Body of pancreas (tissue), 4 donors: ENCODE data around the gene TMEM144. TPM values are rescaled to one million over a fixed set of nuclear protein-coding genes. Genes with fewer than 3 reads are reported as not detected.

Source experiments
- ATAC-seq: fragments of 150-250 bp; one replicate; pipeline ENCODE4 v1.9.1; 2016
- DNase-seq, 4 donors: peaks; one replicate each; pipeline ENCODE4 v3.0.0-alpha.2; 2019
- H3K27ac ChIP-seq, 4 donors: fragments of 200-600 bp; sonication (generic); 1 replicate in 3 of 4; 2 replicates in 1 of 4; pipeline versions ENCODE4 v1.5.1 to v1.6.1; 2016 to 2019; ENCODE audit warnings: mild to moderate bottlenecking in 1 of 4, mixed read lengths in 1 of 4, moderate library complexity in 1 of 4
- H3K27me3 ChIP-seq, 2 donors: fragments of 200-600 bp; sonication (generic); one replicate each; pipeline ENCODE4 v1.6.0; 2016; ENCODE audit warnings: mild to moderate bottlenecking in 1 of 2
- H3K36me3 ChIP-seq, 2 donors: fragments of 200-600 bp; sonication (generic); replicated peaks in 1 of 2; 2 replicates each; pipeline ENCODE4 v1.5.1; 2016; ENCODE audit warnings: low read depth in 2 of 2; ENCODE audit not compliant: insufficient read depth in 1 of 2
- H3K4me1 ChIP-seq: fragments of 200-600 bp; sonication (generic); one replicate; pipeline ENCODE4 v1.6.0; 2016
- H3K4me3 ChIP-seq, 2 donors: fragments of 200-600 bp; sonication (generic); 1 replicate in 1 of 2; 2 replicates in 1 of 2; pipeline ENCODE4 v1.5.1; 2016 to 2019
- H3K9me3 ChIP-seq, 3 donors: fragments of 200-600 bp; sonication (generic); 1 replicate in 2 of 3; 2 replicates in 1 of 3; pipeline ENCODE4 v1.5.1; 2016
- POLR2A ChIP-seq, 3 donors: fragments of 450-650 bp; IDR thresholded peaks; one replicate each; pipeline ENCODE4 v1.6.1; 2016; ENCODE audit warnings: antibody characterized with exemption in 3 of 3, mild to moderate bottlenecking in 2 of 3
- WGBS, 2 donors: methylation state at CpG; one replicate each; pipeline ENCODE4 v1.1.5; 2017; 5-methylcytosine and 5-hydroxymethylcytosine counted together
- intact Hi-C: fragments of 100-400 bp; cut with DNase I; formaldehyde crosslinking; loops from one replicate; pipeline ENCODE4 v1.15.1; 2023
- total RNA-seq, 2 donors: library from RNA; depleted of rRNA; stranded (reverse); fragments of >200 nt; gene quantifications; one replicate each; pipeline ENCODE4 v1.1.0, GENCODE V29; 2016
- TF ChIP-seq, protein P1 (sequence below), 7 experiments: fragments of 450-650 bp in 4 of 7; fragments of 200-600 bp in 3 of 7; sonication (generic) in 3 of 7; IDR thresholded peaks; one replicate each; pipeline ENCODE4 v1.5.1; 2016 to 2019; ENCODE audit warnings: antibody characterized with exemption in 7 of 7

Gene TMEM144
- 10 to 100 TPM; 10.5 to 13.0 TPM for total RNA-seq

DNA sequence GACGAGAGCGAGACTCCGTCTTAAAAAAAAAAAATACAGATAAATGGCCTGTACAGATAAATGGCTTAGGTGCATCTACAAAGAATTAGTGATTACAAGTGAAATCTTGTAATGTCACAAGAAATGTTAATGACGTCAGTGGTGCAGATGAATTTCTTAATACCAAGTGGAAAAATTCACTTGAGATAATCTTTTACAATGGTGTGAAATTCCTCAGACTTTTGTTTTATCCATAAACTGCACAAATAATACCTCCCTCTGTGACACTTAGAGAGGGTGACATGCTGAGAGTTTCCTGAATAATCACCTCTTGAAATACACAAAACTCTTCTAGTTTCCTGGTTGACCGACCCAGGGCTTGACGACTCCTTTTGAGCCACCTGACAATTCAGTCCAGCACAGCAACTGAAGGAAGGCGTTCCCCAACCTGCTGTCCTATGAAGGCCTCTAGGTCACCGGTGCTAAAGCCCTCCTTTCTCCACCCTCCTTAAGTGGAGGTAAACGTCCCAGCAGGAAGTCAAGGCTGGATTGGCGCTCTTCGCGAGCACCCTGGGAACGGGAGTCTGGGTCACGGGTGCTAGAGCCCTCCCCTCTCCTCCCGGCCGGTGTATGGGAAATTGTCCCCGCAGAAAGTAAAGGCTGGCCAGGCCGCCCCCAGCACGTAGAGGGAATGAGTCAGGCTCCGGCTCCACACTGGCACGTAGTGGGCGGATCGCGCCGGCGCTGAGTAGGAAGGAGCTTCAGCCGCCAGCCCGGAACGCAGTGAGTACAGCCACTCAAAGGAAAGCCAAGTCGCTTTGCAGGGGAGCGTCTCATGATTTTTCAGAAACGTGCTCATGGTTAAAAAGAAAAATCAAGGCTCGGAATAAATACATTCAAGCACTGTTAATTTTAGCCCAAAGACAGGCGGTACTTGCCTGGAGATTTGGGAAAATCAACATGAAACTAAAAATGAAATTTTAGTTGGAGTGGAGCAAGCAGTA, at the start of gene TMEM144:
Gene TMEM144, plus strand, starts transcription at position 662 of the 983 bp plus-strand sequence. CDS start 2,182 bp downstream, outside the sequence.
- H3K36me3 ChIP-seq = no peaks in the 10 kb centered on the region
- DNase-seq (peak; percentile 94 to 96 (median 95)), ATAC-seq (peak; percentile 98)
- no peaks in the 10 kb centered on the region for H3K27me3 ChIP-seq
- peak; percentile 68 to 94 (median 94) for TF ChIP-seq POLR2A (IDR thresholded peaks at IDR 0.05)
- TF ChIP-seq, protein P1, sequence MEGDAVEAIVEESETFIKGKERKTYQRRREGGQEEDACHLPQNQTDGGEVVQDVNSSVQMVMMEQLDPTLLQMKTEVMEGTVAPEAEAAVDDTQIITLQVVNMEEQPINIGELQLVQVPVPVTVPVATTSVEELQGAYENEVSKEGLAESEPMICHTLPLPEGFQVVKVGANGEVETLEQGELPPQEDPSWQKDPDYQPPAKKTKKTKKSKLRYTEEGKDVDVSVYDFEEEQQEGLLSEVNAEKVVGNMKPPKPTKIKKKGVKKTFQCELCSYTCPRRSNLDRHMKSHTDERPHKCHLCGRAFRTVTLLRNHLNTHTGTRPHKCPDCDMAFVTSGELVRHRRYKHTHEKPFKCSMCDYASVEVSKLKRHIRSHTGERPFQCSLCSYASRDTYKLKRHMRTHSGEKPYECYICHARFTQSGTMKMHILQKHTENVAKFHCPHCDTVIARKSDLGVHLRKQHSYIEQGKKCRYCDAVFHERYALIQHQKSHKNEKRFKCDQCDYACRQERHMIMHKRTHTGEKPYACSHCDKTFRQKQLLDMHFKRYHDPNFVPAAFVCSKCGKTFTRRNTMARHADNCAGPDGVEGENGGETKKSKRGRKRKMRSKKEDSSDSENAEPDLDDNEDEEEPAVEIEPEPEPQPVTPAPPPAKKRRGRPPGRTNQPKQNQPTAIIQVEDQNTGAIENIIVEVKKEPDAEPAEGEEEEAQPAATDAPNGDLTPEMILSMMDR (IDR thresholded peaks at IDR 0.05) = peak in 5 of 7 experiments; percentile 5 to 35 (median 27)
- intact Hi-C loops = no loop called here
- no peaks in the 10 kb centered on the region for H3K9me3 ChIP-seq
- no peak within 1 kb of the TSS for H3K4me3 ChIP-seq
- 6 to 10% methylated on average over 32 to 34 of the region's 34 CpGs for WGBS, 2 donors
- H3K27ac ChIP-seq = peak within 1 kb of the TSS; percentile 87 to 97 (median 89)
- peaks cover 15% of the 10 kb centered on the region for H3K4me1 ChIP-seq

DNA sequence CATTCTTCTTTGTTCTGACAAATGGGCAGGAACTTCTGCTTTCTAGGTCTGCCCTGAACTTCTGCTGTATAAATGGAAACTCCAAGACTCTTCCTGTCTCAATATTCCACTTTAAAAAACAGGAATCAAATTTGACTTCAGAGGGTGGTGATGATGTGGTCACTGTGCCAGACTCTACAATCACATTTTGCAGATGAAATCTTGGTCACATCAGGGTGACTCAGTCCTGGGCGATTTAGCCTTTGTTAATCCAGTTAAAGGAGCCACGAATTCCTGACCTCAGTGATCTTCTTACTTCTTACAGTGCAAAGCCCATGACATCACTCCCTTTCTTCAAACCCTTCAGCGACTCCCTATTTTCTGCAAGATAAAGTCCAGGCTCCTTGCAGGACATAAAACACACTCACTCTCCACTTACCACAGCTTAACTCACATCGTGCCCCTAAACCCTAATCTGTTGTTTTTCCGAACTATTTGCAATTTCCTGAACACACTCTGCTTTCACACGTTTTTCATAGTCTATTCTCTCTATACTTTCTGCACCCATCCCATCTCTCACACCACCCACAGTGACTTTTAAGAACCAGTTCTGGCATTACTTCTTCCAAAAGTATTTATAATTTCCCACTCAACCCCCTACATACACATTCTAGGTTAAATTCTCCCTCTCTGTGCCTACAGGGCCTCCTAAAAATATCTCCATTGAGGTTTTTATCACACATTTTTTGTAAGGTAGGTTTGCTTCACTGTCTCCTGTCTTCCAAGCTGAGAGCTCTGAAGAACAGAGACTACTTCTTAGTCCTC, 48.5 kb upstream of the TMEM144 start:
- Histone ChIP-seq H3K4me3 (no peak overlapping the region), H3K27me3 (no peaks in the 10 kb centered on the region), H3K4me1 (peaks cover 6% of the 10 kb centered on the region), H3K9me3 (no peaks in the 10 kb centered on the region), H3K27ac (peak overlapping the region in 2 of 4 donors; percentile 10 to 12), H3K36me3 (no peaks in the 10 kb centered on the region)
- WGBS, 2 donors = 51 to 59% methylated on average over 6 of the region's 6 CpGs
- intact Hi-C loops = no loop called here
- TF ChIP-seq, protein P1 (IDR thresholded peaks at IDR 0.05) = no peak
- TF ChIP-seq POLR2A (IDR thresholded peaks at IDR 0.05) = no peak
- DNase-seq (peak in 1 of 4 donors; percentile 58), ATAC-seq (peak; percentile 67)

DNA sequence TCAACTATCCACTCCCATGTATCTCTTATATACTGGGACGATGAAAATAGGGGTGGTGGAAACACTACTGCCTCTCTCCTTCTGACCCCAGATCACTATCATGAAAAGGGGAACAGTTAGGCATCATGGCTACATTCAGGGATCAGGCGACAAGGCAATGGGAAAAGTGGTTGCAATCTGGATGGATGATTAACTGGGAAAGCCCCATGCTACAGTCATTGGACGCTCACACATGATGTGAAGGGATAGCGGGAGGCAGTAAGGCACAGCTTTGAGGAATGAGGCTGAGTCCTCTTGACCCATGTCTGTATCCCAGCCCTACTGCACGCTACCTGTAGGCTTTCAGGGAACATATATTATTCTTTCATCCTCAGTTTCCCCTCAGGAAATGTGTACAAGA, 47.7 kb upstream of the TMEM144 start:
- H3K4me1 ChIP-seq = peaks cover 6% of the 10 kb centered on the region
- no peak overlapping the region for H3K27ac ChIP-seq

DNA sequence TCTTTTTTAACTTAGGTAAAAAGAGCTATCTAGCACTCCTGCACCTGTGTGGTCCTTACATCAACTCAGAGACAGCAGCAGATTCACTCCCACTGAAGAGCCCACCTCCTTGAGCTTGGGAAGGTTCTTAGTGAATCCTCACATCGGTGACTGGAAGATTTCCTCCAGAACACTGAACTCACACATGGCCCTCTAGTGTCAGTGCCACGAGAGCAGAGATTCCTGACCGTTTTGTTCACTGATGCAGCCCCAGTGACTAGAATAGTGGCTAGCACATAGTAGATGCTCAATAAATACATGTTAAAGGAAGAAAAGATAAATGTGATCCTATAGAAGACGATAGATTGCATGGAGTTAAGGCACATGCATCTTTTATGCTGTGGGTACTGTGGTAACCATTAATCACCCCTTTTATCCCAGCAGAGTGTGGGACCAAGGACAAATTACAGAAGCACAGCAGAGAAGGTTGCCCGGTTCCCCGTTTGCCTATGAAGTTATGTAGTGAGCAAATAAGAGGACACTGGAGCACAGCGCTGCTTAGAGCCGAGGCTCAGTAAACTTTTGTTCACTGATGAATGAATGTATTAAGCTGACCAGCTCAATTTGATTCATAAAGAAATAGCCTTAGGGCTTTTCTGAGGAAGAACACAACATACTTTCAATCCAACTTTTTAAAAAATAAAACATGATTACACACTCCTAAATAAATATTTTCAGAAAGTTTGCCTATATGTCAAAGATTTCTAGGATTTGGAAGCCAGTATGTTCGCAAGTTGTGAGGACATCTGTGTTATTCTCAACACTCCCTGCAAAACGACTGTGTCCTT, 46.1 kb upstream of the TMEM144 start:
- Histone ChIP-seq H3K36me3 (no peaks in the 10 kb centered on the region), H3K9me3 (no peaks in the 10 kb centered on the region), H3K27me3 (no peaks in the 10 kb centered on the region), H3K27ac (peak overlapping the region in 1 of 4 donors; percentile 20), H3K4me1 (peaks cover 15% of the 10 kb centered on the region), H3K4me3 (no peak overlapping the region)
- intact Hi-C loops = no loop called here
- DNase-seq = peak in 1 of 4 donors; percentile 8
- peak; percentile 28 for ATAC-seq
- WGBS, 2 donors = 42 to 49% methylated on average over 10 of the region's 10 CpGs
- TF ChIP-seq POLR2A (IDR thresholded peaks at IDR 0.05) = no peak
- TF ChIP-seq, protein P1 (IDR thresholded peaks at IDR 0.05) = no peak

More for the DNA sequence above, 47.7 kb upstream of the TMEM144 start:
- H3K4me3 ChIP-seq = no peak overlapping the region
- ATAC-seq = no peak
- intact Hi-C loops = no loop called here
- DNase-seq = no peak
- H3K27me3 ChIP-seq = no peaks in the 10 kb centered on the region
- TF ChIP-seq POLR2A (IDR thresholded peaks at IDR 0.05) = no peak
- TF ChIP-seq, protein P1 (IDR thresholded peaks at IDR 0.05) = no peak
- H3K9me3 ChIP-seq = no peaks in the 10 kb centered on the region
- 82 to 84% methylated on average over 5 of the region's 5 CpGs for WGBS, 2 donors
- no peaks in the 10 kb centered on the region for H3K36me3 ChIP-seq
